CD14-positive monocyte (primary cell): ENCODE results near the gene ANO2. TPM values are rescaled to one million over a fixed set of nuclear protein-coding genes. Genes with fewer than 3 reads are reported as not detected.

Experiments
- DNase-seq, 3 donors: peaks; one replicate each; pipeline ENCODE4 v3.0.0-alpha.2; 2011 to 2022
- H2AFZ ChIP-seq: 2 replicates; pipeline ENCODE4 v1.6.0; 2012; ENCODE audit warnings: mild to moderate bottlenecking, low read depth, low read length, inconsistent platforms; ENCODE audit not compliant: insufficient read depth, poor library complexity, severe bottlenecking
- H3K27ac ChIP-seq, 2 donors: 1 replicate in 1 of 2; 2 replicates in 1 of 2; pipeline ENCODE4 v1.5.1; 2012 to 2013; ENCODE audit warnings: low read length in 2 of 2, control low read depth in 1 of 2, inconsistent platforms in 1 of 2, low read depth in 1 of 2, mild to moderate bottlenecking in 1 of 2
- H3K27me3 ChIP-seq, 2 donors: one replicate each; pipeline versions ENCODE4 v1.6.0 to v1.6.1; 2011 to 2013; ENCODE audit warnings: low read length in 2 of 2; ENCODE audit not compliant: control insufficient read depth in 2 of 2, insufficient read depth in 2 of 2
- H3K36me3 ChIP-seq, 2 donors: replicated peaks in 1 of 2; 1 replicate in 1 of 2; 2 replicates in 1 of 2; pipeline versions ENCODE4 v1.5.1 to v1.6.1; 2012 to 2013; ENCODE audit warnings: low read length in 2 of 2, control low read depth in 1 of 2, inconsistent platforms in 1 of 2, mild to moderate bottlenecking in 1 of 2; ENCODE audit not compliant: insufficient read depth in 2 of 2, control insufficient read depth in 1 of 2
- H3K4me1 ChIP-seq, 2 donors: 1 replicate in 1 of 2; 2 replicates in 1 of 2; pipeline versions ENCODE4 v1.5.1 to v1.6.1; 2012 to 2013; ENCODE audit warnings: low read length in 2 of 2, control low read depth in 1 of 2, inconsistent platforms in 1 of 2, mild to moderate bottlenecking in 1 of 2, moderate library complexity in 1 of 2; ENCODE audit not compliant: insufficient read depth in 2 of 2, control insufficient read depth in 1 of 2
- H3K4me2 ChIP-seq: replicated peaks from 2 replicates; pipeline ENCODE3; 2012; ENCODE audit warnings: low read length, moderate library complexity, mild to moderate bottlenecking; ENCODE audit not compliant: poor library complexity, severe bottlenecking; ENCODE audit errors: extremely low read depth
- H3K4me3 ChIP-seq, 3 experiments: fragments of 200-600 bp in 1 of 3; sonication (generic) in 1 of 3; replicated peaks in 1 of 3; 1 replicate in 2 of 3; 2 replicates in 1 of 3; pipeline ENCODE4 v1.5.1; 2011 to 2013; ENCODE audit warnings: low read length in 3 of 3, mild to moderate bottlenecking in 3 of 3, control low read depth in 2 of 3, low read depth in 2 of 3, inconsistent platforms in 1 of 3, moderate library complexity in 1 of 3
- H3K79me2 ChIP-seq: 2 replicates; pipeline ENCODE4 v1.6.0; 2012; ENCODE audit warnings: mild to moderate bottlenecking, control low read depth, inconsistent platforms, low read length, moderate library complexity; ENCODE audit not compliant: insufficient read depth
- H3K9ac ChIP-seq: 2 replicates; pipeline ENCODE4 v1.6.0; 2017; ENCODE audit warnings: low read length, mild to moderate bottlenecking; ENCODE audit not compliant: insufficient read depth, poor library complexity, severe bottlenecking
- H3K9me3 ChIP-seq, 2 donors: replicated peaks in 1 of 2; 1 replicate in 1 of 2; 2 replicates in 1 of 2; pipeline versions ENCODE4 v1.5.1 to v1.6.1; 2012 to 2013; ENCODE audit warnings: low read length in 2 of 2, control low read depth in 1 of 2; ENCODE audit not compliant: control insufficient read depth in 1 of 2, insufficient read depth in 1 of 2
- H4K20me1 ChIP-seq: 2 replicates; pipeline ENCODE4 v1.6.0; 2012; ENCODE audit warnings: mild to moderate bottlenecking, low read length, control low read depth, moderate library complexity; ENCODE audit not compliant: insufficient read depth
- H3K27ac Mint-ChIP-seq, 7 donors: one replicate each; pipeline ENCODE4 v1.8.0; 2020; ENCODE audit warnings: mild to moderate bottlenecking in 7 of 7, mixed read lengths in 7 of 7, moderate library complexity in 6 of 7, inconsistent platforms in 2 of 7
- H3K27me3 Mint-ChIP-seq, 3 donors: one replicate each; pipeline ENCODE4 v1.8.0; 2021 to 2022; ENCODE audit warnings: low read depth in 3 of 3, mild to moderate bottlenecking in 3 of 3, mixed read lengths in 3 of 3, moderate library complexity in 3 of 3, inconsistent platforms in 1 of 3
- H3K36me3 Mint-ChIP-seq, 2 donors: one replicate each; pipeline ENCODE4 v1.8.0; 2020; ENCODE audit warnings: mixed read lengths in 2 of 2, inconsistent platforms in 1 of 2, mild to moderate bottlenecking in 1 of 2
- H3K4me1 Mint-ChIP-seq: one replicate; pipeline ENCODE4 v1.8.0; 2020; ENCODE audit warnings: mild to moderate bottlenecking, mixed read lengths
- H3K4me3 Mint-ChIP-seq, 2 donors: one replicate each; pipeline ENCODE4 v1.8.0; 2020; ENCODE audit warnings: mild to moderate bottlenecking in 2 of 2, mixed read lengths in 2 of 2, moderate library complexity in 1 of 2
- H3K9me3 Mint-ChIP-seq, 7 donors: one replicate each; pipeline ENCODE4 v1.8.0; 2020 to 2022; ENCODE audit warnings: mixed read lengths in 7 of 7, mild to moderate bottlenecking in 6 of 7, moderate library complexity in 6 of 7, inconsistent platforms in 2 of 7
- WGBS: methylation state at CpG from one replicate; pipeline ENCODE4 v1.1.5; 2013; ENCODE audit warnings: missing lambda C conversion rate; ENCODE audit not compliant: insufficient coverage; 5-methylcytosine and 5-hydroxymethylcytosine counted together
- intact Hi-C, 2 donors: fragments of 100-400 bp; cut with micrococcal nuclease; formaldehyde crosslinking; loops; one replicate each; pipeline versions ENCODE4 v1.15.0 to v1.15.1; 2023
- polyA plus RNA-seq, 3 donors: library from polyadenylated mRNA; depleted of rRNA in 1 of 3; unstranded in 2 of 3; stranded (reverse) in 1 of 3; fragments of 300-500 nt in 2 of 3; fragments of >200 nt in 1 of 3; fragmentation: Illumina TruSeq in 2 of 3; gene quantifications; 1 replicate in 2 of 3; 2 replicates in 1 of 3; pipeline ENCODE4 v1.2.3, GENCODE V29; 2012 to 2021
- TF ChIP-seq, protein P1 (sequence below): fragments of 200-600 bp; IDR thresholded peaks from one replicate; pipeline ENCODE4 v1.8.0; 2022; ENCODE audit warnings: antibody characterized with exemption, mild to moderate bottlenecking

The ANO2 gene
- polyA plus RNA-seq, 3 donors, result not detected

DNA sequence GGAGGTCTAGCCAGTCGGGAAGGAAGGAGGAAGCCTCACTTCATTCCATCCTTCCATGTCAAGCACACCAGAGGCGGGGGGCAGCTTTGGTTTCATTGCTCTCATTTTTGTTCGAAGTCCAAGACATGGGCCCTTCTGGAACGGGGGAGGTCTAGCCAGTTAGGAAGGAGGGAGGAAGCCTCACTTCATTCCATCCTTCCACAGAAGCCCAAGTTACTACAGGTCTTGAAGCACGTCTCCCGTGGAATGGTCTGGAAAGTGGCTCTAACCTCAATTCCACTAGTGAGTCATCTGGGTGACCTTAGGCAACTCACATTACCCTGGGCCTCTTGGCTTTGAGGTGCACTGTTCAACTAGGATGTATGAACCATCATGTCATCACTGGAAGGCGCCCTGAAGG lies 356.9 kb downstream of the ANO2 start:
- Histone ChIP-seq H3K4me3 (no peak overlapping the region), H4K20me1 (no peaks in the 10 kb centered on the region), H3K4me2 (no peak overlapping the region), H3K36me3 (no peaks in the 10 kb centered on the region), H3K79me2 (no peaks in the 10 kb centered on the region), H2AFZ (no peak overlapping the region), H3K27ac (no peak overlapping the region), H3K9ac (no peak overlapping the region), H3K4me1 (no peaks in the 10 kb centered on the region), H3K9me3 (no peaks in the 10 kb centered on the region), H3K27me3 (no peaks in the 10 kb centered on the region)
- Mint-ChIP-seq H3K4me3 (no peak overlapping the region), H3K9me3 (peaks cover 0 to 1% (median 0%) of the 10 kb centered on the region in 7 donors), H3K36me3 (no peaks in the 10 kb centered on the region), H3K4me1 (peaks cover 9% of the 10 kb centered on the region), H3K27me3 (peaks cover 1 to 8% (median 6%) of the 10 kb centered on the region in 3 donors), H3K27ac (no peak overlapping the region)
- no peak for DNase-seq
- TF ChIP-seq, protein P1, sequence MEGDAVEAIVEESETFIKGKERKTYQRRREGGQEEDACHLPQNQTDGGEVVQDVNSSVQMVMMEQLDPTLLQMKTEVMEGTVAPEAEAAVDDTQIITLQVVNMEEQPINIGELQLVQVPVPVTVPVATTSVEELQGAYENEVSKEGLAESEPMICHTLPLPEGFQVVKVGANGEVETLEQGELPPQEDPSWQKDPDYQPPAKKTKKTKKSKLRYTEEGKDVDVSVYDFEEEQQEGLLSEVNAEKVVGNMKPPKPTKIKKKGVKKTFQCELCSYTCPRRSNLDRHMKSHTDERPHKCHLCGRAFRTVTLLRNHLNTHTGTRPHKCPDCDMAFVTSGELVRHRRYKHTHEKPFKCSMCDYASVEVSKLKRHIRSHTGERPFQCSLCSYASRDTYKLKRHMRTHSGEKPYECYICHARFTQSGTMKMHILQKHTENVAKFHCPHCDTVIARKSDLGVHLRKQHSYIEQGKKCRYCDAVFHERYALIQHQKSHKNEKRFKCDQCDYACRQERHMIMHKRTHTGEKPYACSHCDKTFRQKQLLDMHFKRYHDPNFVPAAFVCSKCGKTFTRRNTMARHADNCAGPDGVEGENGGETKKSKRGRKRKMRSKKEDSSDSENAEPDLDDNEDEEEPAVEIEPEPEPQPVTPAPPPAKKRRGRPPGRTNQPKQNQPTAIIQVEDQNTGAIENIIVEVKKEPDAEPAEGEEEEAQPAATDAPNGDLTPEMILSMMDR, result no peak
- WGBS, result 88% methylated on average over 4 of the region's 7 CpGs
- intact Hi-C loops, result no loop called here

DNA sequence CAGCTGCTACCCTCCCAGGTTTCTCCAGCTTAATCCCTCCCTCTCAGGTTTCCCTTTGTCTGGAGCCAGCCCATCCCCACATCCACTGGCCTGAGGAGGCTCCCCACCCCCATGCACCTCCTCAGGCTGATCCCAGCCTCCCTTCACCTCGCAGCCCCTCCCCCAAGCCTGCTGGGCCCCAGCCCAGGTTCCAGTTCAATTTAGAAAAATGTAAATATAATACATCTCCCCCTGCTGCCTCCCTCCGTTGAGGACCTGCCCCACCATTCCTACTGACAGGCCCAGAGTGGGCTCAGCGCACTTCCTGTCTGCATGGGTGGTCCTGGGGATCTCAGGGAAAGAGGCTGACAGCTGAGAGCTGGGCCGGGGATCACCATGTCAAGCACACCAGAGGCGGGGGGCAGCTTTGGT lies 357.3 kb downstream of the ANO2 start:
- no peaks in the 10 kb centered on the region for H3K27me3 ChIP-seq
- H2AFZ ChIP-seq, result no peak overlapping the region
- H3K9ac ChIP-seq, result no peak overlapping the region
- H3K9me3 ChIP-seq, result no peaks in the 10 kb centered on the region
- no peaks in the 10 kb centered on the region for H4K20me1 ChIP-seq
- H3K4me1 ChIP-seq, result no peaks in the 10 kb centered on the region
- H3K36me3 Mint-ChIP-seq, result no peaks in the 10 kb centered on the region
- no peak overlapping the region for H3K27ac Mint-ChIP-seq
- H3K27me3 Mint-ChIP-seq, result peaks cover 1 to 8% (median 4%) of the 10 kb centered on the region in 3 donors
- H3K4me3 Mint-ChIP-seq, result no peak overlapping the region
- H3K27ac ChIP-seq, result no peak overlapping the region
- no peak overlapping the region for H3K4me2 ChIP-seq
- no peaks in the 10 kb centered on the region for H3K79me2 ChIP-seq
- 85% methylated on average over 3 of the region's 5 CpGs for WGBS
- intact Hi-C loops, result no loop called here
- H3K4me3 ChIP-seq, result no peak overlapping the region
- peaks cover 0 to 1% (median 0%) of the 10 kb centered on the region in 7 donors for H3K9me3 Mint-ChIP-seq
- peaks cover 9% of the 10 kb centered on the region for H3K4me1 Mint-ChIP-seq
- no peak for DNase-seq
- TF ChIP-seq, protein P1, result no peak
- H3K36me3 ChIP-seq, result no peaks in the 10 kb centered on the region
